Panc1 (cell line): Measurements from ENCODE around the gene NRCAM. TPM values are rescaled to one million over a fixed set of nuclear protein-coding genes. Genes with fewer than 3 reads are reported as not detected.

Experiments
- ATAC-seq: fragments of 200-7000 bp; cut with Tn5 transposase; 2 replicates; pipeline ENCODE4 v1.9.1; 2020; ENCODE audit warnings: mild to moderate bottlenecking, moderate library complexity
- BruUV-seq: library from RNA; stranded (reverse); fragments of 400-500 nt; replicated peaks from 2 replicates; lab custom pipeline; 2021; lab: Mats Ljungman, UMichigan
- CTCF ChIA-PET: fragments of 300-600 bp; sonication (Branson Sonifier 250); formaldehyde crosslinking; loops from one replicate; lab custom pipeline; 2022; ENCODE audit warnings: antibody characterized with exemption; lab: Charles Lee
- POLR2A ChIA-PET: fragments of 300-600 bp; sonication (Branson Sonifier 250); formaldehyde crosslinking; loops from one replicate; lab custom pipeline; 2022; ENCODE audit warnings: antibody characterized with exemption; lab: Charles Lee
- DNase-seq: peaks from one replicate; pipeline ENCODE4 v3.0.0-alpha.2; 2010; ENCODE audit warnings: low read depth, low spot score
- H3K27ac ChIP-seq: 2 replicates; pipeline ENCODE4 v1.5.1; 2011; ENCODE audit warnings: mild to moderate bottlenecking, low read length, inconsistent platforms
- H3K27me3 ChIP-seq: fragments of 200-500 bp; sonication (Bioruptor generic); 2 replicates; pipeline ENCODE4 v1.6.0; 2014; ENCODE audit warnings: low read length, inconsistent platforms; ENCODE audit not compliant: control insufficient read depth, insufficient read depth
- H3K36me3 ChIP-seq: fragments of 200-500 bp; sonication (Bioruptor generic); 2 replicates; pipeline ENCODE4 v1.5.1; 2014; ENCODE audit warnings: inconsistent platforms, mild to moderate bottlenecking, low read length, moderate library complexity; ENCODE audit not compliant: control insufficient read depth, insufficient read depth
- H3K4me1 ChIP-seq: 2 replicates; pipeline ENCODE4 v1.5.1; 2011; ENCODE audit warnings: inconsistent platforms, mild to moderate bottlenecking, low read length, moderate library complexity; ENCODE audit not compliant: control insufficient read depth, insufficient read depth
- H3K4me3 ChIP-seq, 2 experiments: 2 replicates each; pipeline ENCODE4 v1.5.1; 2011 to 2012; ENCODE audit warnings: low read depth in 2 of 2, low read length in 2 of 2, mild to moderate bottlenecking in 2 of 2, inconsistent platforms in 1 of 2, moderate library complexity in 1 of 2
- H3K9me3 ChIP-seq: fragments of 200-500 bp; sonication (Bioruptor generic); 2 replicates; pipeline ENCODE4 v1.5.1; 2014; ENCODE audit warnings: low read depth, mild to moderate bottlenecking, inconsistent platforms, low read length, moderate library complexity; ENCODE audit not compliant: control insufficient read depth, insufficient read depth
- POLR2AphosphoS5 ChIP-seq: IDR thresholded peaks from 2 replicates; pipeline ENCODE4 v1.6.1; 2012; ENCODE audit warnings: mild to moderate bottlenecking, low read depth, low read length, moderate library complexity
- SIN3A ChIP-seq: IDR thresholded peaks from 2 replicates; pipeline ENCODE4 v1.6.1; 2012; ENCODE audit warnings: low read depth, mild to moderate bottlenecking, low read length, moderate library complexity, borderline replicate concordance; ENCODE audit not compliant: insufficient read depth
- TCF7L2 ChIP-seq: IDR thresholded peaks from 2 replicates; pipeline ENCODE4 v1.6.1; 2011; ENCODE audit warnings: mild to moderate bottlenecking, low read depth, low read length, inconsistent platforms
- in situ Hi-C: cut with HindIII; loops from 2 replicates; pipeline ENCODE4 v1.10.0; 2016; ENCODE audit warnings: low sequenced_read_pairs, low pct_unique_long_range_greater_than_20kb
- intact Hi-C: fragments of 100-400 bp; cut with micrococcal nuclease; formaldehyde crosslinking; loops from one replicate; pipeline ENCODE4 v1.10.0; 2022; ENCODE audit not compliant: unreplicated experiment
- total RNA-seq: library from RNA; stranded (reverse); gene quantifications from one replicate; pipeline ENCODE4 v1.2.1, GENCODE V29; 2021; ENCODE audit not compliant: unreplicated experiment
- TF ChIP-seq, protein P1 (sequence below): fragments of 450-650 bp; IDR thresholded peaks from 2 replicates; pipeline ENCODE4 v1.5.1; 2017; ENCODE audit warnings: mild to moderate bottlenecking
- TF ChIP-seq, protein P2 (sequence below), 2 experiments: IDR thresholded peaks; 2 replicates each; pipeline ENCODE4 v1.6.1; 2011 to 2012; ENCODE audit warnings: low read depth in 2 of 2, control low read depth in 1 of 2, low read length in 1 of 2, mild to moderate bottlenecking in 1 of 2, moderate library complexity in 1 of 2; ENCODE audit not compliant: insufficient read depth in 1 of 2

NRCAM gene
- total RNA-seq, 1 experiment from 2014 or later: 0.21 TPM

DNA sequence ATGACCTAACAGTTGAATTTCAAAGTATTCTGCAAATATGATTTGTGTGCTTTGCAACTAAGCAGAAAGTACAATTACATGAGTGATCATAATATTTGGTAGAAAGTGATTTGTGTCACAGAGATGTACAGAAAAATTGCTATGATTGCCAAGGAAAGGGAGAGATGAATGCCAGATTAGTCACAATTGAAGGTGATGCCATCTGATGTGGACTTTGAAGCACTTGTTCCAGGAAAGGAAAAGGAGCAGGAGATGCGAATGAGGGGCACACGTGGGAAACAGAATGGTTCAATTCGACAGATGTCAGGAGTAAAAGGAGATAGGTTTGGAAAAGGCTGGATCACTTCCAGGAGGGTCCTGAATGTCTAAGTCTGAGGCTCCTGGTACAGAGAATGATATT lies 173.0 kb downstream of the NRCAM start:
- no peaks in the 10 kb centered on the region for H3K36me3 ChIP-seq
- ATAC-seq (no peak), DNase-seq (no peak)
- H3K4me1 ChIP-seq: no peaks in the 10 kb centered on the region
- ChIA-PET POLR2A (no interaction called here), CTCF (no interaction called here)
- H3K27me3 ChIP-seq: peaks cover 5% of the 10 kb centered on the region; the same call in 1 of the 2 replicates
- no peak overlapping the region for H3K27ac ChIP-seq
- H3K4me3 ChIP-seq: no peak overlapping the region
- intact Hi-C loops (no loop called here), in situ Hi-C loops (no loop called here)
- BruUV-seq: no TSS peak
- TF ChIP-seq, protein P1, sequence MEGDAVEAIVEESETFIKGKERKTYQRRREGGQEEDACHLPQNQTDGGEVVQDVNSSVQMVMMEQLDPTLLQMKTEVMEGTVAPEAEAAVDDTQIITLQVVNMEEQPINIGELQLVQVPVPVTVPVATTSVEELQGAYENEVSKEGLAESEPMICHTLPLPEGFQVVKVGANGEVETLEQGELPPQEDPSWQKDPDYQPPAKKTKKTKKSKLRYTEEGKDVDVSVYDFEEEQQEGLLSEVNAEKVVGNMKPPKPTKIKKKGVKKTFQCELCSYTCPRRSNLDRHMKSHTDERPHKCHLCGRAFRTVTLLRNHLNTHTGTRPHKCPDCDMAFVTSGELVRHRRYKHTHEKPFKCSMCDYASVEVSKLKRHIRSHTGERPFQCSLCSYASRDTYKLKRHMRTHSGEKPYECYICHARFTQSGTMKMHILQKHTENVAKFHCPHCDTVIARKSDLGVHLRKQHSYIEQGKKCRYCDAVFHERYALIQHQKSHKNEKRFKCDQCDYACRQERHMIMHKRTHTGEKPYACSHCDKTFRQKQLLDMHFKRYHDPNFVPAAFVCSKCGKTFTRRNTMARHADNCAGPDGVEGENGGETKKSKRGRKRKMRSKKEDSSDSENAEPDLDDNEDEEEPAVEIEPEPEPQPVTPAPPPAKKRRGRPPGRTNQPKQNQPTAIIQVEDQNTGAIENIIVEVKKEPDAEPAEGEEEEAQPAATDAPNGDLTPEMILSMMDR: no peak
- no peak for TF ChIP-seq SIN3A
- TF ChIP-seq POLR2AphosphoS5: no peak
- TF ChIP-seq TCF7L2: no peak
- TF ChIP-seq, protein P2, sequence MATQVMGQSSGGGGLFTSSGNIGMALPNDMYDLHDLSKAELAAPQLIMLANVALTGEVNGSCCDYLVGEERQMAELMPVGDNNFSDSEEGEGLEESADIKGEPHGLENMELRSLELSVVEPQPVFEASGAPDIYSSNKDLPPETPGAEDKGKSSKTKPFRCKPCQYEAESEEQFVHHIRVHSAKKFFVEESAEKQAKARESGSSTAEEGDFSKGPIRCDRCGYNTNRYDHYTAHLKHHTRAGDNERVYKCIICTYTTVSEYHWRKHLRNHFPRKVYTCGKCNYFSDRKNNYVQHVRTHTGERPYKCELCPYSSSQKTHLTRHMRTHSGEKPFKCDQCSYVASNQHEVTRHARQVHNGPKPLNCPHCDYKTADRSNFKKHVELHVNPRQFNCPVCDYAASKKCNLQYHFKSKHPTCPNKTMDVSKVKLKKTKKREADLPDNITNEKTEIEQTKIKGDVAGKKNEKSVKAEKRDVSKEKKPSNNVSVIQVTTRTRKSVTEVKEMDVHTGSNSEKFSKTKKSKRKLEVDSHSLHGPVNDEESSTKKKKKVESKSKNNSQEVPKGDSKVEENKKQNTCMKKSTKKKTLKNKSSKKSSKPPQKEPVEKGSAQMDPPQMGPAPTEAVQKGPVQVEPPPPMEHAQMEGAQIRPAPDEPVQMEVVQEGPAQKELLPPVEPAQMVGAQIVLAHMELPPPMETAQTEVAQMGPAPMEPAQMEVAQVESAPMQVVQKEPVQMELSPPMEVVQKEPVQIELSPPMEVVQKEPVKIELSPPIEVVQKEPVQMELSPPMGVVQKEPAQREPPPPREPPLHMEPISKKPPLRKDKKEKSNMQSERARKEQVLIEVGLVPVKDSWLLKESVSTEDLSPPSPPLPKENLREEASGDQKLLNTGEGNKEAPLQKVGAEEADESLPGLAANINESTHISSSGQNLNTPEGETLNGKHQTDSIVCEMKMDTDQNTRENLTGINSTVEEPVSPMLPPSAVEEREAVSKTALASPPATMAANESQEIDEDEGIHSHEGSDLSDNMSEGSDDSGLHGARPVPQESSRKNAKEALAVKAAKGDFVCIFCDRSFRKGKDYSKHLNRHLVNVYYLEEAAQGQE (IDR thresholded peaks at IDR 0.05; ENCODE audit: insufficient read depth in 1 of 2, low read depth in 2 of 2, low read length in 1 of 2): no peak
- H3K9me3 ChIP-seq: no peaks in the 10 kb centered on the region

DNA sequence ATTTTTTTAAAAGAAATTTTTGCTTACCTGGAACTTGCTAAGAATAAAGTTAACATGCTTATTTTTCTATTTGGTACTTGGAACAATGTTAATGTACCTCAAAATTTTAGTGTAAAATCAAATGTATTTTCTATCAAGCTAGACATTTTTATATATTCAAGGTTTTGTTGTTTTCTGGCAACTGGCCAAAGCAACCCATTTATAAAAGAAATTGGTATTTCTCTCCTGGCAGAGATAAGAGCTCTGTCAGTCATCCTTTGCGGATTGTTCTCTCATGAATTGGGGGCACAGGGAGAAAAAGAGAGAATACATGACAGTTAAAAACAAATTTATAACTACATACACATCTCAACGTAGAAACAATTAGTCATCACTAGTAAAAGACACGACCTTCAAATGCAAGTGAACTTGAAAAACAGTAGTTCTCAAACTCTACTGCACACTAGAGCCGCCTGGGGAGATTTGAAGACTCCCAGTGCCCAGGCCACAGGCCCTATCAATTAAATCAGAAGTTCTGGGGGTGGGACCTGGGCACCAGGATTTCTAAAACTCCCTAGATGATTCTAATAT lies 173.7 kb downstream of the NRCAM start:
- Histone ChIP-seq H3K27me3 (peaks cover 5% of the 10 kb centered on the region; the same call in 1 of the 2 replicates), H3K27ac (no peak overlapping the region), H3K4me1 (no peaks in the 10 kb centered on the region), H3K36me3 (no peaks in the 10 kb centered on the region), H3K9me3 (no peaks in the 10 kb centered on the region), H3K4me3 (no peak overlapping the region)
- in situ Hi-C loops: no loop called here
- no TSS peak for BruUV-seq
- intact Hi-C loops: no loop called here
- TF ChIP-seq TCF7L2 (no peak), SIN3A (no peak), POLR2AphosphoS5 (no peak)
- TF ChIP-seq, protein P2 (IDR thresholded peaks at IDR 0.05; ENCODE audit: insufficient read depth in 1 of 2, low read depth in 2 of 2, low read length in 1 of 2): no peak
- TF ChIP-seq, protein P1: no peak
- CTCF ChIA-PET: no interaction called here
- POLR2A ChIA-PET: no interaction called here
- no peak for ATAC-seq
- no peak for DNase-seq
